Activated naive CD8-positive, alpha-beta T cell treated with anti-CD3 and anti-CD28 coated beads, Interleukin-2, amount 10 ng/mL, durations not matched to agents 7 days and 5 days (primary cell): ENCODE measurements around the gene KRTAP5-5. TPM values are rescaled to one million over a fixed set of nuclear protein-coding genes. Genes with fewer than 3 reads are reported as not detected.

Experiments used
- ATAC-seq: fragments of 150-1000 bp; cut with Tn5 transposase; one replicate; pipeline ENCODE4 v1.10.0; 2021; ENCODE audit warnings: low read depth, moderate library complexity
- POLR2A ChIA-PET: fragments of 350-600 bp; sonication (Branson Sonifier 250); formaldehyde crosslinking; loops from one replicate; lab custom pipeline; 2021; ENCODE audit warnings: antibody characterized with exemption; lab: Charles Lee
- DNase-seq: peaks from one replicate; pipeline ENCODE4 v3.0.0; 2021
- H3K27ac Mint-ChIP-seq: one replicate; pipeline ENCODE4 v1.8.0; 2022; ENCODE audit warnings: mild to moderate bottlenecking, mixed read lengths
- H3K27me3 Mint-ChIP-seq: one replicate; pipeline ENCODE4 v1.8.0; 2022; ENCODE audit warnings: mild to moderate bottlenecking, moderate library complexity, mixed read lengths
- H3K36me3 Mint-ChIP-seq: one replicate; pipeline ENCODE4 v1.8.0; 2021; ENCODE audit warnings: mild to moderate bottlenecking, mixed read lengths
- H3K4me1 Mint-ChIP-seq: one replicate; pipeline ENCODE4 v1.8.0; 2021; ENCODE audit warnings: mixed read lengths
- H3K4me3 Mint-ChIP-seq: one replicate; pipeline ENCODE4 v1.8.0; 2022; ENCODE audit warnings: mild to moderate bottlenecking, moderate library complexity, mixed read lengths
- H3K9me3 Mint-ChIP-seq: one replicate; pipeline ENCODE4 v1.8.0; 2021; ENCODE audit warnings: mixed read lengths
- total RNA-seq, 2 experiments: library from RNA; stranded (reverse); gene quantifications; one replicate each; pipeline ENCODE4 v1.2.3, GENCODE V29; 2021

Gene KRTAP5-5
- total RNA-seq, 2 experiments from 2014 or later, result not detected

DNA sequence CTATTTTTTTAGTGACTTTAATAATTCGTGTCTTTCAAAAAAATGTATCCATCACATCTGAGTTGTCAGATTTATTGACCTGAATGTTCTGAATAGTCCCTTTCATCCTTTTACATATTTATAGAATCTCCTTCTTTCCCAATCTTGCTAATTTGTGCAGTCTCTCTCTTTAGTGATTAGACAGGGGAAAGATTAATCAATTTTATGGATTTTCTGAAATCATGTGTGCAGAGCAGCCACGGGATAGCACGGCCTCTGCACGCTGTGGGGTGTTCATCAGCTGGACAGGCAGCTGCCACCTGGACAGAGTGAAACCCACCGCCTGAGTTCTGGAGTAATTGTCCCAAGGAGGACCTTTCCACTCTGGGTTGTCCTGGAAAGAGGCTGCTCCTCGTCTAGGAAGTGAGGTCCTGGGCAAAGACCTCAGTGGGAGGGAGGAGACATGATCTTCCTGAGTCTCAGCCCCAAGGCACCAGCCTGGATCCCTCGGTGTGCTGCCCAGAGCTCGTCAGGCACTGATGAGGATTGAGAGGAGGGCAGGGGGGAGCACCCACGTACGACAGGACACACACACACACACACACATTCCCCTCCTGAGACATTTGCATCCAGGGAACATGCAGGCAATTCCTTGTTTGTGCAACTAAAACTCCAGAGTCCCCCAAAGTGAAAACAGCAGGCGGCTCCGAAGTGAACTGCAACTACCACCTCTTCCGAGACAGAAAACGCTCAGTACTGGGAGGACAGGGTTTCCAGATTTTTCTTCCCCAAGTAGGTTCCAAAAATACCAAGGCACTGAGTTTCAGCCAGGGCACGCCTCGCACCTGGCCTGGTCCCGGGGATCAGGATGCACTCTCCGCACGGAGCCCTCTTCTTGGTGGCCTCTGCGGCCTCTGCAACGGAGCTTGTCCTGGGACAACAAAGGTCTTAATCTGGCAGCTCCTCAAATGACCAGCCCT lies 44.9 kb downstream of the KRTAP5-5 start:
- H3K9me3 Mint-ChIP-seq, result peaks cover 2% of the 10 kb centered on the region
- no peak overlapping the region for H3K27ac Mint-ChIP-seq
- POLR2A ChIA-PET, result no interaction called here
- H3K27me3 Mint-ChIP-seq, result peaks cover 44% of the 10 kb centered on the region
- no peak overlapping the region for H3K4me3 Mint-ChIP-seq
- ATAC-seq, result no peak
- no peaks in the 10 kb centered on the region for H3K36me3 Mint-ChIP-seq
- DNase-seq, result no peak
- no peaks in the 10 kb centered on the region for H3K4me1 Mint-ChIP-seq

- H3K4me3 Mint-ChIP-seq, result no peak overlapping the region
- POLR2A ChIA-PET, result no interaction called here
- H3K4me1 Mint-ChIP-seq, result no peaks in the 10 kb centered on the region
- no peak for DNase-seq
- H3K27me3 Mint-ChIP-seq, result peaks cover 44% of the 10 kb centered on the region
- ATAC-seq, result no peak
- no peaks in the 10 kb centered on the region for H3K9me3 Mint-ChIP-seq
- no peaks in the 10 kb centered on the region for H3K36me3 Mint-ChIP-seq
- H3K27ac Mint-ChIP-seq, result no peak overlapping the region
These were observed 46.1 kb downstream of the KRTAP5-5 start for GRCh38 chr11:1675536-1676228.

GRCh38 chr11:1676229-1676740 lies 46.7 kb downstream of the KRTAP5-5 start:
- ATAC-seq, result no peak
- Mint-ChIP-seq H3K27me3 (peaks cover 44% of the 10 kb centered on the region), H3K4me3 (no peak overlapping the region), H3K27ac (no peak overlapping the region), H3K9me3 (no peaks in the 10 kb centered on the region), H3K36me3 (no peaks in the 10 kb centered on the region), H3K4me1 (no peaks in the 10 kb centered on the region)
- DNase-seq, result no peak
- POLR2A ChIA-PET, result no interaction called here

GRCh38 chr11:1679881-1680280 lies 50.3 kb downstream of the KRTAP5-5 start:
- no peaks in the 10 kb centered on the region for H3K4me1 Mint-ChIP-seq
- POLR2A ChIA-PET, result no interaction called here
- ATAC-seq (no peak), DNase-seq (no peak)
- H3K27me3 Mint-ChIP-seq, result peaks cover 40% of the 10 kb centered on the region
- H3K9me3 Mint-ChIP-seq, result no peaks in the 10 kb centered on the region
- H3K4me3 Mint-ChIP-seq, result no peak overlapping the region
- no peak overlapping the region for H3K27ac Mint-ChIP-seq
- no peaks in the 10 kb centered on the region for H3K36me3 Mint-ChIP-seq

Other genes starting within 250 kb of the KRTAP5-5 start
- gene BRSK2, start 239.8 kb upstream of the KRTAP5-5 start, total RNA-seq, result under 1 TPM; 0.36 to 0.37 TPM
- 10 to 100 TPM; 43.2 to 47.2 TPM for gene MOB2, start 143.0 kb upstream of the KRTAP5-5 start, total RNA-seq
- gene DUSP8, start 57.5 kb upstream of the KRTAP5-5 start, total RNA-seq, result 1 to 10 TPM; 3.4 to 3.7 TPM
- not detected for gene KRTAP5-1, start 44.5 kb upstream of the KRTAP5-5 start, total RNA-seq
- not detected for gene KRTAP5-2, start 31.5 kb upstream of the KRTAP5-5 start, total RNA-seq
- not detected for gene KRTAP5-3, start 21.3 kb upstream of the KRTAP5-5 start, total RNA-seq
- not detected for gene KRTAP5-4, start 7.6 kb upstream of the KRTAP5-5 start, total RNA-seq
- gene KRTAP5-6, start 67.4 kb downstream of the KRTAP5-5 start, total RNA-seq, result not detected
- 1 to 10 TPM in 1 of 2 experiments, under 1 TPM in 1; 0.82 to 1.3 TPM for gene IFITM10, start 120.8 kb downstream of the KRTAP5-5 start, total RNA-seq
- 100 to 1,000 TPM; 192 to 208 TPM for gene CTSD, start 134.2 kb downstream of the KRTAP5-5 start, total RNA-seq
- not detected for gene SYT8, start 205.2 kb downstream of the KRTAP5-5 start, total RNA-seq
- gene TNNI2, start 209.2 kb downstream of the KRTAP5-5 start, total RNA-seq, result under 1 TPM in 1 of 2 experiments, not detected in 1; 0.67 TPM
- gene LSP1, start 223.3 kb downstream of the KRTAP5-5 start, total RNA-seq, result 100 to 1,000 TPM; 438 to 453 TPM